WTC11 (cell line): ENCODE measurements around the gene TMEM235. TPM values are rescaled to one million over a fixed set of nuclear protein-coding genes. Genes with fewer than 3 reads are reported as not detected.

ENCODE experiments used
- ATAC-seq: fragments of 200-7000 bp; cut with Tn5 transposase; 2 replicates; pipeline ENCODE4 v1.10.0; 2021; ENCODE audit warnings: mild to moderate bottlenecking, moderate library complexity
- CTCF ChIA-PET: fragments of 300-600 bp; sonication (Branson Sonifier 250); formaldehyde crosslinking; loops from one replicate; lab custom pipeline; 2021; ENCODE audit warnings: antibody characterized with exemption; lab: Charles Lee
- POLR2A ChIA-PET: fragments of 350-600 bp; sonication (Branson Sonifier 250); formaldehyde crosslinking; loops from one replicate; lab custom pipeline; 2021; ENCODE audit warnings: antibody characterized with exemption; lab: Charles Lee
- DNase-seq: peaks from one replicate; pipeline ENCODE4 v3.0.0; 2021; ENCODE audit warnings: low spot score
- H3K27ac Mint-ChIP-seq: 2 replicates; pipeline ENCODE4 v1.8.0; 2021; ENCODE audit warnings: mixed read lengths
- H3K27me3 Mint-ChIP-seq: 2 replicates; pipeline ENCODE4 v1.8.0; 2021; ENCODE audit warnings: low read depth, mild to moderate bottlenecking, moderate library complexity, mixed read lengths
- H3K36me3 Mint-ChIP-seq: 2 replicates; pipeline ENCODE4 v1.8.0; 2021; ENCODE audit warnings: mixed read lengths
- H3K4me1 Mint-ChIP-seq: 2 replicates; pipeline ENCODE4 v1.8.0; 2022; ENCODE audit warnings: mixed read lengths
- H3K4me3 Mint-ChIP-seq: 2 replicates; pipeline ENCODE4 v1.8.0; 2021; ENCODE audit warnings: mild to moderate bottlenecking, moderate library complexity, mixed read lengths
- H3K9me3 Mint-ChIP-seq: 2 replicates; pipeline ENCODE4 v1.8.0; 2021; ENCODE audit warnings: mixed read lengths
- ARID4B ChIP-seq: sonication (generic); formaldehyde crosslinking; IDR thresholded peaks from 2 replicates; pipeline ENCODE4 v1.8.0; 2023; ENCODE audit warnings: missing genetic modification reagents, mild to moderate bottlenecking, borderline replicate concordance
- CTCF ChIP-seq: fragments of 200-600 bp; IDR thresholded peaks from 2 replicates; pipeline ENCODE4 v1.8.0; 2022; ENCODE audit warnings: antibody characterized with exemption
- E2F4 ChIP-seq: sonication (generic); formaldehyde crosslinking; IDR thresholded peaks from 2 replicates; pipeline ENCODE4 v1.8.1; 2022; ENCODE audit warnings: low read depth, mild to moderate bottlenecking, moderate library complexity, missing genetic modification reagents, borderline replicate concordance
- ELF4 ChIP-seq: sonication (generic); formaldehyde crosslinking; IDR thresholded peaks from 2 replicates; pipeline ENCODE4 v1.8.1; 2022; ENCODE audit warnings: low read depth, mild to moderate bottlenecking, moderate library complexity, missing genetic modification reagents
- FOXK1 ChIP-seq: sonication (generic); formaldehyde crosslinking; IDR thresholded peaks from 2 replicates; pipeline ENCODE4 v1.8.0; 2022; ENCODE audit warnings: mild to moderate bottlenecking, moderate library complexity, missing genetic modification reagents
- FOXP4 ChIP-seq: sonication (generic); formaldehyde crosslinking; IDR thresholded peaks from 2 replicates; pipeline ENCODE4 v1.8.0; 2022; ENCODE audit warnings: mild to moderate bottlenecking, missing genetic modification reagents
- JAZF1 ChIP-seq: fragments of 250-450 bp; sonication (Bioruptor Pico); IDR thresholded peaks from 2 replicates; pipeline ENCODE4 v1.9.0; 2021; ENCODE audit warnings: moderate library complexity, mild to moderate bottlenecking, inconsistent platforms
- MXD4 ChIP-seq: fragments of 250-450 bp; sonication (Bioruptor Pico); IDR thresholded peaks from 2 replicates; pipeline ENCODE4 v1.8.0; 2021; ENCODE audit warnings: mild to moderate bottlenecking, moderate library complexity, borderline replicate concordance
- NFYB ChIP-seq: sonication (generic); formaldehyde crosslinking; conservative IDR thresholded peaks from 2 replicates; pipeline ENCODE4 v1.8.0; 2022; ENCODE audit warnings: low read depth, missing genetic modification reagents
- RELA ChIP-seq: sonication (generic); formaldehyde crosslinking; IDR thresholded peaks from 2 replicates; pipeline ENCODE4 v1.8.1; 2022; ENCODE audit warnings: missing genetic modification reagents, mild to moderate bottlenecking, borderline replicate concordance
- TP53 ChIP-seq: sonication (generic); formaldehyde crosslinking; IDR thresholded peaks from 2 replicates; pipeline ENCODE4 v1.8.1; 2023; ENCODE audit warnings: mild to moderate bottlenecking, missing genetic modification reagents
- ZNF532 ChIP-seq: fragments of 250-450 bp; sonication (Bioruptor Pico); IDR thresholded peaks from 2 replicates; pipeline ENCODE4 v1.9.0; 2021; ENCODE audit warnings: mild to moderate bottlenecking, borderline replicate concordance
- total RNA-seq: library from RNA; stranded (reverse); gene quantifications from 3 replicates; pipeline ENCODE4 v1.2.3, GENCODE V29; 2021

The TMEM235 gene
- total RNA-seq, 1 experiment from 2014 or later = 0.24 TPM

DNA sequence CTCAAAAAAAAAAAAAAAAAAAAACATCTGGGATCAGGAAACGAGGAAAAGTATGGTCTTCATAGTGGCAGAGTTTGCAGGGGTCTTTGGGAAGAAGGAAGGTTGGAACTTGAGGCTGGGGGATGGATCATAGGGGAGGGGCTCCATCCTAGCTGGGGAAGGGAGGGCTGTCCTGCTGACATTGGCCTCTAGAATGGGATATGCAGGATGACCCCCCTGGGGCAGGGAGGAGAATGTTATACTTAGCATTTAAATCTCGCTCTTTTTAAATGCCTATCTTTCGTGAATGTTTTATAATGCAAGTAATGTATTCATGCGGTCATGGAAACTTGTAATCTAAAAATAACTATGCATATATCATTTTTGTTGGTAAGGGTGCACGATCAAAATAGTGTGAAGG, 33.2 kb downstream of the TMEM235 start (continued):
- TF ChIP-seq MXD4 (CRISPR knock-in tag) (no peak), ZNF532 (CRISPR knock-in tag) (no peak), FOXK1 (CRISPR knock-in tag) (no peak), ARID4B (CRISPR knock-in tag) (no peak), E2F4 (CRISPR knock-in tag) (no peak), JAZF1 (CRISPR knock-in tag) (no peak), CTCF (no peak)

DNA sequence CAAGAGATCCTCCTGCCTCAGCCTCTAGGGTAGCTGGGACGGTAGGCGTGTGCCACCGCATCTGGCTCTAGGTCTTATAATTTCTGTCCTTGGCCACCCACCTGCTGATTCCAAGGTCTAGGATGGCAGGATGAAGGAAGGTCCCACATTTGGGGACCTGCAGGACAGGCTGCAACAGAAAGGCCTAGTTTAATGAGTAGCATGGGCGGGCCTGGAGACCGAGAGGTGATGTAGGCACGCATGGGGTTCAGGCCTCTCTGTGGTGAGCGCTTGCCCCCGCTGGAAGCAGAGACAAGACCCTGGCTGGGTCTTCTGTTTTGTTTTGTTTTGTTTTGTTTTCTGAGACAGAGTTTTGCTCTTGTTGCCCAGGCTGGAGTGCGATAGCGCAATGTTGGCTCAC, 33.7 kb downstream of the TMEM235 start:
- Mint-ChIP-seq H3K9me3 (no peaks in the 10 kb centered on the region), H3K4me3 (no peak overlapping the region), H3K4me1 (peaks cover 54% of the 10 kb centered on the region), H3K27ac (no peak overlapping the region), H3K27me3 (peaks cover 2% of the 10 kb centered on the region; the same call in 1 of the 2 replicates), H3K36me3 (no peaks in the 10 kb centered on the region)
- ChIA-PET POLR2A (no interaction called here), CTCF (no interaction called here)
- TF ChIP-seq FOXP4 (CRISPR knock-in tag) (no peak), ELF4 (CRISPR knock-in tag) (no peak), NFYB (CRISPR knock-in tag) (no peak), RELA (no peak), TP53 (CRISPR knock-in tag) (no peak)
- DNase-seq = no peak
- ATAC-seq = no peak
